Epidermal melanocyte (primary cell): ENCODE results near the gene VEPH1.
A peak's percentile ranks its signal among the peaks of the same experiment; 100 is the strongest.

Experiments
- DNase-seq: peaks from one replicate; pipeline ENCODE4 v3.0.0; 2011; ENCODE audit warnings: low spot score; ENCODE audit not compliant: insufficient read length

Gene VEPH1

DNA sequence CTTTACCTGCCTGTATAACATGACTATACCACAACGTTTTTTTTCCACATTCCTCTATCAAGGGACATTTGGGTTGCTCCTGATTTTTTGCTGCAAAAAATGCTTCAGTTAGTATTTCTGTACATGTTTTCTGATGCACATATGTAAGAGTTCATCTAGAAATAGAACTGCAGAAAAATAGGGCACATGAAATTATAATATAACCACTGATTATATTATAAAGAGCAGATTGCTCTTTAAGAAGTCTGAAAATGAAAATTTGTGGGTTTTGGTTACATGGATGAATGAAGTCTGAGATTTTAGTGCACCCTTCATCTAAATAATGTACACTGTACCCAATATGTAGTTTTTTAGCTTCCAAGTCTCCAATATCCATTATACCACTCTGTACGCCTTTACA, 196.7 kb downstream of the VEPH1 start:
- no peak for DNase-seq

DNA sequence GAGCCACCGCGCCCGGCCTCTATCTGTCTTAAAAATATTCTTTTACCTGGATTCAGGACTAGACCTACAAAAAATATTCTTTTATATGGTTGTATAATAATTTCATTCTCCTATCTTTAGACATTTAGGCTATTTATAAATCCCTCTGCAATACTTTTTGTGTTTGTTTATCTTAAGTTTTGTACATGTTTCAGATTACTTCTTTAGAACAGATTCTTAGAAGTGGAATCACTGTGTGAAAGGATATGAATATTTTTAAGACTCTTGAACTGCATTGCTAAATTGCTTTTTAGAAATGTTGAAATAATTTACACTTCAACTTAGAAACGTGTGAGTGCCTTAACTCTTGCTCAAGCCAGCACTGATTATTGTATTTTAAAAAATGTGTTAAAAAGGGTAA, 197.8 kb downstream of the VEPH1 start:
- no peak for DNase-seq

DNA sequence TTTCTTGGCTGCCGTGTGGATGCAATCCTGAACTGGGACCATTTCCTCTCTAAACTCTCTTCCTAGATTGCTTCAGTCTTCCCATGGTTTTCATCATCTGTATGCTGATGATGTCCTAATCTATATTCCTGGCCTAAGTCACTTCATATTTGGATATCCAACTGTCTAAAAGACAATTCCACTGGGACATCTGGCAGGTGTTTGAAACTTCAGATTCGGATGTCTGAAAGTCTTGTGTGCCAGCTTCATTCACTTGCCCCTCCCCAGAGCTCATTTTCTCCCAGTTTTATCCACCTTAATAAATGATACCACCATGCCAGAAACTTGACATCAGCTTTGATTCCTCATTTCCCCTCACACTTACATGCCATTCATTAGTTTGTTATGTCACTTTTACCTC, 201.5 kb downstream of the VEPH1 start:
- no peak for DNase-seq

DNA sequence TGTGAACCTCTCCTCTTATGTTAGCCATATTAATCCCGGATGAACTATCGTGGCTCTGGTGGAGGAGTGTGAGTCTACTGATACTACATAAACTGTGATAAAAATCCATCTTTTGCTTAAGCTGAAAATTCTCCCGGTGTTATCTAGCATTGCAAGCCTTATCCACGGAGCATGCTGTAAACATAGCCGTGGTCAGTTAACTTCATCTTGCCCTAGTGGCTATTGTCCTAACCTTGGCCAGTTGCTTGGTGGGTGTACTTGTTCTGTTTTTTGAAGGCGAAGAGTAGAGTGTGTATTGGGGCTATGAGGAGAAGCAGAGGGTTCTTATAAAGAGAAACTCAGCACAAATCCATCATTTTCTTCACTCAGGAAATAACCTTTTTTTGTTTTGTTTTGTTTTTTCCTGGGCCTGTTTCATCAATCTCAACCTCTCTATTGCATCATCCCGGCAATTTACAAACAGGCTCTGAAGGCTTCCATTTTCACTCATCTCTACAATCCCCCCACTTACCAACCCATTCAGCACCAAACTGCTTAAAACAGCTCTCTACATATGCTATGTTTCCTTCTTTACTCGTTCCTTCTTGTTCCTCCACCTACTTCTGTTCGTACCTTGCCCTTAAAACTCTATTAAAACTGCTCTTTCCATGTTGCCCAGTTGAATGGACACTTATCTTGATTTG, 202.1 kb downstream of the VEPH1 start:
- no peak for DNase-seq

DNA sequence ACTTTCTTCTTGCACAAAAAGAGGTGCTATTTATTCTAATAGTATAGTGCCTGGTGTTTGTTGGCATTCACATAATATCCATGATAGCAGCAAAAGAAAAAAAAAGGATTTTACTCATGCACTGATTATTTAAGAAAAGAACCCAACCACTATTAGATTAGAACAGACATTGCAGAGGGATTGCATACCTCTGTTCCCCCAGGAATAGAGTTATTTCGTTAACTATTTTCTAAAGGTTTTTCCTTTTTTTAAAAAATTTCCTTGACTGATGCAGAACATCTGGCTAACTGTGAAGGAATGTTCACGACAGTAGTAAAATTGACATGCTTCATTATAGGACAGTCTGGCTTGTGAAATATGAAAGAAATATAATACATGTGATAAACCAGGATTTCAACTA, 203.1 kb downstream of the VEPH1 start:
- no peak for DNase-seq

DNA sequence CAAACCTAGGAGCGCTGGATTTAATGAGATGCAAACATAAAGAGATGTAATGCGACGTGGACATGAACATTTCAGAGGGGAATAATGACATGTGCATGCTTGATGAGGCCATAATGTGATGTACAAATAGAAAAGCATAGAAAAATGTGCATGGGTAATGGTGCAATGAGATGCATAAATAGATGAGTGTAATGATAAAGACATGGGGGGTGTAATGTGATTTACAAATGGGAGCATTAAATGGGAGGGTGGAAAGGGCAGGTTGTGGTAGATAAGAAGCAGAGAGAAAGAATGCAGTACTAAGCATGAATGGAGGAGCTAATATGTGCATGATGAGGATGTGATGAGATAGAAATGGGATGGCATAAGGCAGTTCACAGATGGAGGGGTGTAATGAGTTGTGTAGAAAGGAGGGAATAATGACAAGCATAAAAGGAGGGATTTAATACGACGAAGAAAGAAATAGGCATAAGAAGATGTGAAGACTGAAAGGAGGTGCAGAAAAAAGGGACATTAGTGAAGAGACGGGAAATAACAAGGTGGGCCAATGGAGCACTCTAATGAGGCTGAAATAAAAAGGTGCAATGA, 205.8 kb downstream of the VEPH1 start:
- DNase-seq, result no peak

DNA sequence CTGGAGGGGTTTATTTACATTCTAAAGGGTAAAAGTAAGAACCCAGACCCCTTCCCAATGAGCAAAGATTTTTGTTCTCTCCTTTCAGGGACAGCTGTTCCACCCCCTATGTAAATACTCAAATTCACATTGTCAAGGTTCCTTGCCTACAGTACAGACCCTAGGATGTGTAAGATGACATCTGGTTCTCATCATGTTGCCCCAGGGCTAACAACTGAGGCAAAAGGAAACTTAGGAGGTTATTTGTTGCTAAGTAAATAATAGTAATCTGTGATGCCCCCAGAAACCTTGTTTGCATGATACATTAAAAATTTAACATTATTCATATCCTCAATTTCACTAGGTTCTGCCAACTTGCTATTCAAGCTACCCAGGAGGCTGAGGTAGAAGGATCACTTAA, 208.3 kb downstream of the VEPH1 start:
- no peak for DNase-seq

DNA sequence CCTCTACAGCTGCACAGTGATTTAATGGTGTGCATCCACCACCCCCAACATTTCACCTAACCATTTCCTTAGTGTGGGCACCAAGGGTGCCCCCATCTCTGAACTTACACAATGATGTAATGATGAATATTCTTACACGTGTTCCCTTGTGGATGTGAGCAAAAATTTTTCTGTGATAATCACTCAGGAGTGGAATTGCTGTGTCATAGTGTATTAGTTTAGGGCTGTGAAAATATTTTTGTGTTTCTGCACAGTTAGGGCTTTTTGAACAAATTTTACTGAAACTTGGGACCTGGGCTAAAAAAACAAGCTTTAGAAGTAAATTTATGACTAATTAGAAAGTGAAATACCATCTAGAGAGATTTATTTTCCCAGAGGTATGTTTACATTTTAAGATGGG, 208.7 kb downstream of the VEPH1 start:
- no peak for DNase-seq

DNA sequence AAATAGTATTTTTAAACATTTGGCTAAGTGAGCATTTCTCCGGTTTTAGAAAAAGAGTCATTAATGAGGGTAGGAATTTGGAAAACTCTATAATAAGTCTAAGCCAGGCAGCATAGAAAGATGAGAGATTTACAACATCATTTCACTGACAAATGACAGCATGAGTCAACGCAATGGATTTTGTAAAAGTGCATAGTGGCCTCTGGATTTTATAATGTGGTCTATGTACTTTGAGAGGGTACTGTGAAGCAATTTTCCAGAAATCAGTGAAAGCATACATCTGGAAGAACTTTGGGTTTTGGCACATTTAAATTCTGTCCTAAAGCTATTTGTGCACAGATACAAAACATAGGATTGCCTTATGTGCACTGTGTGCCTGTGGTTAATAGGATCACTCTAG, 212.4 kb downstream of the VEPH1 start:
- DNase-seq, result peak; percentile 51

DNA sequence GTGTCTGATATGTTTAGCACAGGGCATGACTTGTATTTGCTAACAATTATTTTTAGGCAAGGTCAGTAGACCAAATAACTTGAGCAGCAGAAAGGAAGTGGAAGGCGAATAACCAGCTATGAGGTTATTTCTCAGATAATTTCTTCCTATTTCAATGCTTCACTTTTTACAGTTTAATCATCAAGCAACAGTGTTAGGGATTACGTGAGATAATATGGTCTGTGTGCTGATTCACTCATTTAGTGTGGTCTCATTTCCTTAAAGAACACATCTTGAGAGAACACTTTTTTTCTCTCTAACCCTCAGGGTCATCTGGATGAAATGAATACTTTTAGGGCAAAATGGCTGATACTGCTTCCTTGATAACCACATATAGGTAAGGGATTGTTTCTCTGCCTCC, 217.2 kb downstream of the VEPH1 start:
- no peak for DNase-seq

DNA sequence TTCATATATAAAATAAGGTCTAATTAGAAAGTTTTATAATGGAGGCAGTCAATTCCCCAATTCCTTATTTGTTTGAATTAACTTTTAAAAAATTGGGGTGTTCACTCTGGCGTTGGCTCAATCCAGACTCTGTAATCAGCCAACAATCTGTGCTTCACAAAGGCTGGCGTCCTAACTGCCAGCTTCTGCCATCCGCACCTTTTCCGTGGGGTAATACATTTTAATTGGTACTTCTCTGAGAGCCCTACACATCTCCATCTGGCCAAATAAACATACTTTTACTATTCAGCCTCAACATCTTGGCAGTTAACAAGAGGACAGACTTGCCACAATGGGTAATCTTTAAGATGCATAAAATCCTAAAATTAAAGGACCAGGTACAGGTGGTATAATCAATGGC, 218.1 kb downstream of the VEPH1 start:
- no peak for DNase-seq

DNA sequence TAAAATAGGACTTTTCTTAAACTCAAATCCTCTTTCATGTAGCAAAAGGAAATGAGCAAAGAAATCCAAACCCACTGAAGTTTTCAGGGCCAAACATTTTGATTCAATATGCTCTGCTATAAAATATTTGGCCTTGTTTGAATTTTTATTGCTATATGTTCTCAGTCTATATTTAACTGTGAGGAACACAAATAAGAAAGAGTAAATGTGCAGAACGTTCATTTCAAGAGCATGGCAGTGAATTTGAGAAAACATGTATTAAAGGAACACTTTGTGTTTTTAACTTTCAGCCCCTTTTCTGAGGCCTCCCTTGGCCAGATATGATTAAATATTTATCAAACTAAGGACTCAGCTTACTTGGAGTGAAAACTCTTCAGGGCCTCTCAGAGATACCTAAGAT, 218.5 kb downstream of the VEPH1 start:
- no peak for DNase-seq

DNA sequence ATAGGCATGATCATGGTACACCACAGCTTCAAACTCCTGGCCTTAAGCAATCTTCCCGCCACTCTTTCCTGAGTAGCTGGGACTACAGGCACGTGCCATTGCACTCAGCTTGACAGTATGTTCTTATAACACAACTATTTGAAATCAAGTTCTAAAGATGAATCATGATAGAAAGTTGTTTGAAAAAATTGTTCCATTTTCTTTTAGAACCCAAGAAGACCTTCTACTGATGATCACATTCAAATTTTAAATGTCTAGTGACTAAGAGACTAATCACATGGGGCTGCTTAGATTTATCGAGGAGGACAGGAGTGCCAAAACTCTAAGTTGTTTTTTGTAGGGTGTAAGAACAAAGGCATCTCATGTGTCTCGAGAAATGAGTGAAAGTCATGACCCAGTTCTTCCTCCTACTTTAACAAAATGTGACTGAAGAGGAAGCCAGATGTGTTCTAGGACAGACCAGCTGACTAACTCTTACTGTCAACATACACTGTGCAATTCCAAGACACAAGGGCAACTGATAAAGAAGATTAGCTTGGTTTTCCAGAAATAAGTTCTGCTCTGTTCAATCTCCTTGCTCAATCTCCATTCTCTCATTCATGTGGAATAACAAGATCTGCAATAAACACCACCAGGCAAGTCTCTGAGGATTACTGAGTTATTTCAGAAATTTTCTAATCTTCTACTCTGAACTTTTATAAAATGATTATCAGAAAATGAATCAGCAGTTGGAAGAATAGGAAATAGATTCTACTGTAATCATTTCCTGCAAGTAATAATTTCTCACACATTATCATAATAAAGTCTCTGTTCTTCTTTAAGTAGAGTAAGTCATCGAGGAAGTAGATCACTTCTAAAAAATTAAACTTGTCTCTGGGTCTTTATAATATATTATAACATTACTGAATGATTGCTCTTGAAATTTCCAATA, 220.7 kb downstream of the VEPH1 start:
- peak; percentile 38 for DNase-seq

DNA sequence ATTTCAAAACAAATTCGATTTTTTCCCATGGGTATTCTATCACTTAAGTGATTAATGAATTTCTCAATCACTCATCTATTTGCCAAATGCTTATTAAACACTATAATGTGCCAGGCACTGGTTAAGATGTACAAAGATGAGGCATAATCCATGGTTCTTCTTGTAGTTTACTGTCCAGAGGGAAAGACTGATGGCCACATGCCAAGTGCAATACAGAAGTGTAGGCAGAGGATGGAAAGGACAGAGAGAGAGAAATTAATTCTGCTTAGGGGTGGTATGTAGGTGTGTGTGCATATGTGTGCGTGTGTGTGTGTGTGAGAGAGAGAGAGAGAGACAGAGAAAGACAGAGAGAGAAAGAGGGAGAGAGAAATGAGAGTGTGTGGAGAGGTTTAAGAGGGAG, 222.4 kb downstream of the VEPH1 start:
- DNase-seq, result no peak

DNA sequence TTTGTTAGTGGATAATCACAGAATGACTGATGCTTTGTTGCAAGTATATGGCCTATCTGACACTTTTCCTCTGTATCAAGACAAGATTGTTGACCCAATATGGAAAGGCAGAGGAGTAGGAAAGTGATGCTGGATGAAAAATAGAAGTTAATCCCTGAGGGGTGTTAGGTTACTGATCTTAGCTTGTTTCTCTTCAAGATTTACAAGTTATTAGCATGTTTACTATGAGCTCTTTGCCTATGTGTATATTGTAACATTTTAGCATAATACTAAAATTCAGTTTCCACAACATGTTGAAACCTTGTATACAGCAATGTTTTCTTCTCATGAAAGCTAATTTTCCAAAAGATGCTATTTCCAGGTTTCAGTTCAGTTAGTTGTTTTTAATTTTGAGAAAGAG, 222.9 kb downstream of the VEPH1 start:
- no peak for DNase-seq

DNA sequence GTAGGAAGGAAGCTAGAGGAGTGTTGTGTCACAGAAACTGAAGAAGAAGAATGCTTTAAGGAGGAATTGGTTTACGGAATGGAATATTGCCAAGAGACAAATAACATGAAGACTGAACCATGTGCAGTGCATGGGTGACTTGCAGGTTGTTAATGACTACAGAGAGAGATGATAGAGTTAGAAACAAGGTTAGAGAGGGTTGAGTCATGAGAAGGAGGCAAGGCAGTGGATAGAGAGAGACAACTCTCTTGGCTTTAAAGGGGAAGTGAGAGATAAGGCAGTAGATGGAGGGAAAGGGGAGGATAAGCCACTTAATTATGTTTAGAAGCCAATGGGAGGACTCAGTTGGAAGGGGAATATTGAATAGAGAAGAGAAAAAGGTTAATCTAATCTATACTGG, 224.0 kb downstream of the VEPH1 start:
- no peak for DNase-seq

DNA sequence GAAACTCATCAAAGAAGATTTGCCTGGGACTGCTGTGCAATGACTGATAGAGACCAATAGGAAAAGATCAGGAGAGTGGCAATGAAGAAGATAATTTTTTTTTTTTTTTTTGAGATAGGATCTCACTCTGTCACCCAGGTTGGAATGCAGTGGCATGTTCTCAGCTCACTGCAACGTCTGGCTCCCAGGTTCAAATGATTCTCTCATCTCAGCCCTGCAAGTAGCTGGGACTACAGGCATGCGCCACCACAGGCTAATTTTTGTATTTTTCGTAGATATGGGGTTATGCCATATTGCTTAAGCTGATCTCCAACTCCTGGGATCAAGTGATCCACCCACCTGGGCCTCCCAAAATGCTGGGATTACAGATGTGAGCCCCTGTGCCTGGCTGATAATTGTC, 226.4 kb downstream of the VEPH1 start:
- no peak for DNase-seq

DNA sequence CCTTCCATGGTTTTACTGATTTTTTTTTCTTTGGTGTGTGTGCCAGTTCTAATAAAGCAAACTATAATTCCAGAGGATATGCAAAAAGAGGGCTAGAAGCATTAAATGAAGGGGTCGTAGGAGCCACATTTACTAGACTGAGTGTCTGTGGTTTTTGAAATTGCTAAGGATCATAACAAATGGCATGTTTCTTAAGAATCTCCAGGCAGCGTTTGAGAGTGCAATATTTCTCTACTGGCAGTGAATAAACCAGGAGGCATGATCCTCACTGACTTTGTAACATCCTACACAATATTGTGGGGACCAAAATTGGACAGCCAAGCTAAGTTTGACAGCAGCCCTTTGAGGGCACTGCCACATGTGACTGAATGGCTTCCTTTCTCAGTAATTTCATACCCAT, 227.4 kb downstream of the VEPH1 start:
- no peak for DNase-seq

DNA sequence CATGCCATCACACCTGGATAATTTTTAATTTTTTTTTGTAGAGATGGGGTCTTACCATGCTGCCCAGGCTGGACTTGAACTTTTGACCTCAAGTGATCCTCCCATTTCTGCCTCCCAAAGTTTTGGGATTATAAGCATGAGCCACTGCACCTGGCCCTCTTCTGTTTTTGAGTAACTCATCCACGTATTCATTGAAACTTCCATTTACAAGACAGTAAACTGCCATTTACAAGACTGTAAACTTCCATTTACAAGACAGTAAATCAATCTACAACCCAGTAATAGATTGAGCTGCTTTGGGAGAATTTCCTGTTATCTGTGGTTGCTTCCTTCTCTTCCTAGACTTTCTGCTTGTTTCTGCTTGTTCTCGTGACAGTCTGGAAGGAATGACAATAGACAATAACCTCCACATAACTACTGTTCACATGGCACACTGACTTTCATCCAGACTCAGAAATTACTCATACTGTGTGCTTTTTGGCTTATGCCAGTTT, 228.5 kb downstream of the VEPH1 start:
- no peak for DNase-seq

DNA sequence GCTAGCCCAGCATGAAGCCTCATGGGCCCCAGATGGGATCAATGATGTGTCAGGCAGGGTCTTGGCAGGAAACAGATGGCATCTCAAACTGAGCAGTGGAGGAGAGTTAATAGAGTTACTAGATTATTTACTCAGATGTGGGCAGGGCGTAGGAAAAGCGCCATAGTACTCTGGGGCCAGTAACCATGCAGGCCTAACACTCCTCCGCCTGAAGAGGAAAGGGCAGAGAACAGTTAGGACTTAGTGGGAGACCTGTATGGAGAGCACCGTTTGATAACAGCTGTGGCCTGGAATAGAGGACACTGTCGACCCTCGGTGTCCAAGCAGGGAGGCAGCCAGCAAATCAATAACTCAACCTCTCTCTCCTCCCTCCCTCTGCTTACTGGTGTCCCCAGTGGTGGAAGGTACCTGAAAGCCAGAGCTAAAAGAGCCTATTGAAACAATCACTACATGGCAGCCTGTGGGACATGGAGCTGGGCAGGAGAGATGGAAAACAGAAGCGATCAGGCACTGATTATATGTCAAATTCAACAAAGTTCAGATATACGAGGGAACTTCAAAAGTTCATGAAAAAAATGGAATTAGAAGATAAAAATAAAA, 231.8 kb downstream of the VEPH1 start:
- no peak for DNase-seq

DNA sequence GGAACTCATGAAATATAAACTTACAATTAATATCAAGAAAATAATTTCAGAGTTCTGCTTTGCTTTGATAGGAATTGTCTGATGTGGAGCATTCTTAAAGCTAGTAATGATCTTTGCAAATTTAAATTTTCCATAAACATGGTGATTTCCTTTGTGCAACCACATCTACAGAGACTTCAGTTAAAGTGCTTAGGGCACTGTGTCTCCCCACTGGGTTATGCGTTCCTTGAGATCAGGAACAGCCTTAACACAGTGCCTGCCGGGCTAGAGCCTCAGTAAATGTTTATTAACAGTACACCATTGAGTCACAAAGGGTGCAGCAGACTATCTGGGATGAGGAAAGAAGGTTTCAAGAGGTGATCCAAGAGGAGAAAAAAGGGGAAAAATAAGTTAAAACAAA, 235.2 kb downstream of the VEPH1 start:
- DNase-seq, result no peak

DNA sequence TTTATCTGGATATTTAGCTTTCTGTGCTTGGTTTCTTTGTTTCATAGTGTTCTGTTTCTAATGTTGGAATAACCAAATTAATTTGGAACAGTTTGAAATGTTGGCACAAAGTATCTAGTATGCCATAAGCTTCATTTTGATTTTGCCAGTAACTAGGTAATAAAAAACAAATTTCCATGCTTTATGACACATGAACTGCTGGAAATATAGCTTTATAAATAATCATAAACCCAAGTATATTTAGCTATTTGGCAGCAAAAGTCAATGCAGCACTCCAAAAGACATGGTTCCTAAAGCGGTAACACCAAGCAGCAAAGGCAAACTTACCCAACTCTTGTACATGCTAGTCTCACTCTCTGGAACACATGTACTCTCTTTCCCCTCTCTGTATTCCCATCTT, 237.3 kb downstream of the VEPH1 start:
- no peak for DNase-seq
